SK-MEL-5 (cell line): ENCODE results near the gene MYBPC3. TPM values are rescaled to one million over a fixed set of nuclear protein-coding genes. Genes with fewer than 3 reads are reported as not detected.

Experiments
- DNase-seq: peaks from one replicate; pipeline ENCODE4 v3.0.0-alpha.2; 2016; ENCODE audit warnings: low read depth, low spot score
- in situ Hi-C: cut with HindIII; loops from 2 replicates; pipeline ENCODE4 v1.10.0; 2016; ENCODE audit warnings: low sequenced_read_pairs, high pct_unique_total_duplicates, low pct_unique_long_range_greater_than_20kb
- total RNA-seq: library from RNA; depleted of rRNA; stranded (reverse); fragments of >200 nt; shearing (Covaris generic); gene quantifications from 2 replicates; pipeline ENCODE4 v1.2.3, GENCODE V29; 2014

The MYBPC3 gene
- total RNA-seq, 1 experiment from 2014 or later: not detected

DNA sequence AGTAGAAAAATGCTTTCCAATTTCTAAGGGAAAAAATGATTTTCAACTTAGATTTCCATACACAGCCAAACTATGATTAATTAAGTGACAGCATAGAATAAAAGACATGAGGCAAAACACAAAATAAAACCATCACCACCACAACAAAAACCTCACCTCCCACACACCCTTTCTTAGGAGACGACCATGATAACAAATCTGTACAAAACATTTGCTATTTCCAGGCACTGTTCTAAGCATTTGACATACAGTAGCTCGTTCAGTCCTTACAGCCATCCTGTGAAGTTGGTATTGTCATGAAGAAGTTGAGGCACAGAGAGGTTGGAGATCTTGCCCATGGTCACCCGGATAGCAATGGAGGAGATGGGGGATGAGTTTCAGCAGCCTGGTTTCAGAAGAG is 17.2 kb upstream of the MYBPC3 start:
- in situ Hi-C loops: no loop called here
- DNase-seq: no peak

DNA sequence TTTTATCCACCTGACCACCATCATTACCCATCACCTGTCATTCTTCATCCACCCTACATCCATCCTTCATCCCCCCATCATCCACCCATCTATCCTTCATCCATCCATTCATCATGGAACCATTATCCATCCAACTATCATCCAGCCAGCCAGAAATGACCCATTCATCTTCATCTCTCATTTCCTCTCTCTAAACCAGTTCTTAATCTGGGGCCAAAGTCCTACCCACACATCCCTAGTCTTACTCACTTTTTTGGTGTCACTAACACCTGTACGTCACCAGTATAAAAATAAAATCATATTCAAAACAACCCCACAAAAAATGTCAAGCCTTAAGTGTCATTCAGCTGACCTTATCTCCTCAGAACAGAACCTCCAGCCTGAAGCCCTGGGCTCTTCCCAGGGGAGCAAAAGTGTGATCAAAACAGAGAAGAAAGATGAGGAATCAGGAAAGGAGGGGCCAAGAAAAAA is 13.6 kb upstream of the MYBPC3 start:
- in situ Hi-C loops: no loop called here
- no peak for DNase-seq

DNA sequence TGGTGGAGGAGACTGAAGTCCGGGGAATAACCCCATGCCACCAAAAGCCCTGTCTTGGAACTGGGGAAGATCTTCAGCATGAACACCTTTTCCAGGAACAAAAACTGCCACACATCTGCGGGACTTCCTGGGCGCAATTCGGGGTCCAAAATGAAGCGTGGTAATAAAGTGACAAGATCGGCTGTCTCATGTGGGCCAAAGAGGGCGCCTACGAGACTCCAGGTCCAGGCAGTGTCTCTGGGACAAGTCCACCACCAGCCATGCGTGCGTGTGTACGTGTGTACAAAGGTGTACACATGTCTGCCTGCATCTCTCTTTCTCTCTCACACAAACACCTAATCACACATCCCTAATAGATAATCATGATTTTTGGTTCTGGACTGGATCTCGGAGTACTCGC is 8.9 kb upstream of the MYBPC3 start:
- in situ Hi-C loops: no loop called here
- DNase-seq: no peak

DNA sequence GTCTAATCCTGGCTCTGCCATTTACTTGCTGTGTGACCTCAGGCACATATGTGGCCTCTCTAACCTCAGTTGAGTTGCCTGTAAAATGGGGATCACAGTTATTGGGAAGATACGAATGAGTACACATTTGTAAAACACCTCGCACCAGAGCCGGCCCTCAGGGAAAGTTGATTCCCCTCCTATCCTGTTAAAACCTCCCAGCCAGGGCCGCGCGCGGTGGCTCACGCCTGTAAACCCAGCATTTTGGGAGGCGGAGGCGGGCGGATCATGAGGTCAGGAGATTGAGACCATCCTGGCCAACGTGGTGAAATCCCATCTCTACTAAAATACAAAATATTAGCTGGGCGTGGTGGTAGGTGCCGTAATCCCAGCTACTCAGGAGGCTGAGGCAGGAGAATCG is 7.8 kb upstream of the MYBPC3 start:
- DNase-seq: no peak
- in situ Hi-C loops: no loop called here

DNA sequence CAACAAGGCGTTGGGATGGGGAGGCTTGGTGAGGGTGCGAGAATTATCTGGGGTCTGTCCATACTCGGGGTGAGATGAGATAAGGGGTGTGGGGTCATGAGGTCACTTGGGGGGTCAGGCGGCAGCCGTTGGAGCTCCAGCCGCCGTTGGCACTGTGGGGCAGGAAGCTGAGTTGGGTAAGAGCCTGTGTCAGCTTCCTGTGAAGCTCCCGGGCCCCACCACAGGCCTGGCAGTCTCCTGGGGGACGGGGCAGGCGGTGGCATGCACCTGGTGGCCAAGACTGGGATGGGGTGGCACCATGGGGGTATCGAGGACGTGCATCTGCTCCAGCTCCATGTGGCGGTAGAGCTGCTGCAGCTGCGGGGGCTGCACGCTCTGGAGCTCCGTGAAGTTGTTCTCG is 7.1 kb upstream of the MYBPC3 start:
- no peak for DNase-seq
- in situ Hi-C loops: no loop called here

DNA sequence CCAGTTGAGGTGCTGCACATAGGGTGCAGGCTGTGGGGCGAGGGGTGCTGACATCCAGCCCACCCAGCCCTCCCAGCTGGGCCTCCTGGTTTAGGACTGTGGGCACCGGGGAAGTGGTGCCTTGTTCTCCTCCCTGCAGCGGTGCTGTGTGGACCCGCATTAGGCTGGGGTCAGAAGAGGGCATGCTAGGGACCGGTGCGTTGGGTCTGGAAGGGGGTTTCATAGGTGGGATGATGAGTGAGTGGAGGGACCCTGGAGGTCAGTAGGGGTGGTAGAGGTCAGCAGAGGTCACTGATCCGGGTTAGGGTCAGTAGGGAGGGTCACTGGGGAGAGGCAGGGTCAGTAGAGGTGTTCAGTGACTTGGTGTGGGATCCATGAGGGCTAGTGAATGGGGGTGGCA is 6.7 kb upstream of the MYBPC3 start:
- in situ Hi-C loops: no loop called here
- no peak for DNase-seq

DNA sequence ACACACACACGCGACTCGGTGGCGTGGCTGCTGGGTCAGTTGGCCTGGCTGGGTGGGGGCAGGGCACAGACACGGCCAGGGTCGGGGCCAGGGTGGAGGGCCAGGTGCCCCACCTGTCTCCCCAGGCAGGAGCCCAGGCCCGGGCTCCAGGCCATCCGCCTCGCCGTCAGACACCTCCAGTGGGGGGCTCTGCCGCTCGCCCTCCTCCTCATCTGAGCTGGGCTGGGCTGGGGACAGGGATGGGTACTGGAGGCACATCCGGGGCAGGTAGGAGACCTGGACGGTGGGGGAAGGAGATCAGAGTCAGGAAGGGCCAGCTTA is 6.2 kb upstream of the MYBPC3 start:
- no peak for DNase-seq
- in situ Hi-C loops: no loop called here

DNA sequence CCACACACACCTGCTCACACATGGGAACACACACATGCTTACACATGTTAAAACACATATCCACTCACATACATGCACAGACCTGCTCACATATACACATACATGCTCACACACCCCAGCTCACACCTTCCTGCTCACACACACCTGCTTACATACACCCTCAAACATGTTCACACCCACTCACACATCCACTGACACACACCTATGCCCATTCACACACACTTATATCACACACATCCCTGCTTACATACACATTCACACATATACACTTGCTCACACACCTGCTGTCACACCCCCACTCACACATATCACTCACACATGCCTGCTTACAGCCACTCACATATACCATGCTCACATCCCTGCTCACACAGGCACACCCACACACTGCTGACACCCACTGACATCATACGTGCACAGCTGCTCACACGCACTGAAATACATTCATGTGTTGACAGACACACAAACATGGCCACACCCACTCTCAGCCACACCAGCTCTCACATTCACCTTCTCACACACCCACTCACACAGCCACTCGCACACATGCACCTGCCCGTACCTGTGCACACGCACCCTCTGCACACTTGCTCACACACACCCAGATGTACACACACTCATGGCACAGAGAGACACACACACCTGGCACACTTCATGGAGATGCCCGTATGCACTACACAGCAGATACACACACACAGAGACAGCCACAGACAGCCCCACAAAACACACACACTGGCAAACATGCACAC is 5.7 kb upstream of the MYBPC3 start:
- in situ Hi-C loops: no loop called here
- DNase-seq: no peak

DNA sequence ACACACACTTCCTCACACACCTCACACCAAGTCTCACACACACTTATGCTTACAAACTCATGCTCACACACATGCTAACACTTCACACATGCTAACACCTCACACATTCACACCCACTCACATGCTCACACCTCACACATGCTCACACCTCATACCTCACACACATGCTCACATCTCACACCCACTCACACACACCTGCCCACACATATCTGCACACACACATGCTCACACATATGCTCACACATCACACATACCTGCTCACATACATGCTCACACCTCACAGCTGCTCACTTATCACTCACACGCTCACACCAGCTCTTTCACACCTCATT is 4.5 kb upstream of the MYBPC3 start:
- DNase-seq: no peak
- in situ Hi-C loops: no loop called here

DNA sequence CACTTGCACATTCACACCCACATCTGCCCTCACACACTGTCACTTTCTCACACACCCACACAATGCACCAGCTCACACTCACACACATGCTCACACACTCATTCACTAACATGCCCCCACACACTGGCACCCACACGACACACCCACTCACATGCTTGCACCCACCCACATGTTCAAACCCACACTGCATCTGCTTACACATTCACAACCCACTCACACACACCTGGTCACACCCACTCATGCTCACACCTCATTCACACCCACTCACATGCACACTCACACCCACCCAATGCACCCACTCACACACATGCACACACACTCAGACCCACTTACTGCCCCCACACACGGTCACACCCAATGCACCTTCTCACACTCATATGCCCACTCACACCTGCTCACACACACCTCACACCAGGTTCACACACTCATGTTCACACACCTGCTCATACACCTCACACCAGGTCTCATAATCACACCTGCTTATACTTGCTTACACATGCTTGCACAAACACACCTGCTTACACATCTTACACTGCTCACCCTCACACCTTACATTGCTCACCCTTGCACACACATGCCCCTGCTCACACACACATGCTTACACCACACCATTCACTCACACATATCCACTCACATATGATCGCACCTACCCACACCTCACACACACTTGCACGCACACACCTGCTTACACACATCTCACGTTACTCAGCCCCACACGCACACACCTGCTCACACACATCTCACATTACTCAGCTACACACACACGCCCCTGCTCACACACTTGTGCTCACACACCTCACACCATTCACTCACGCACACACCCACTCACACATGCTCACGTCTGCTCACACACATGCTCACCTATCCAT is 3.9 kb upstream of the MYBPC3 start:
- DNase-seq: no peak
- in situ Hi-C loops: no loop called here

DNA sequence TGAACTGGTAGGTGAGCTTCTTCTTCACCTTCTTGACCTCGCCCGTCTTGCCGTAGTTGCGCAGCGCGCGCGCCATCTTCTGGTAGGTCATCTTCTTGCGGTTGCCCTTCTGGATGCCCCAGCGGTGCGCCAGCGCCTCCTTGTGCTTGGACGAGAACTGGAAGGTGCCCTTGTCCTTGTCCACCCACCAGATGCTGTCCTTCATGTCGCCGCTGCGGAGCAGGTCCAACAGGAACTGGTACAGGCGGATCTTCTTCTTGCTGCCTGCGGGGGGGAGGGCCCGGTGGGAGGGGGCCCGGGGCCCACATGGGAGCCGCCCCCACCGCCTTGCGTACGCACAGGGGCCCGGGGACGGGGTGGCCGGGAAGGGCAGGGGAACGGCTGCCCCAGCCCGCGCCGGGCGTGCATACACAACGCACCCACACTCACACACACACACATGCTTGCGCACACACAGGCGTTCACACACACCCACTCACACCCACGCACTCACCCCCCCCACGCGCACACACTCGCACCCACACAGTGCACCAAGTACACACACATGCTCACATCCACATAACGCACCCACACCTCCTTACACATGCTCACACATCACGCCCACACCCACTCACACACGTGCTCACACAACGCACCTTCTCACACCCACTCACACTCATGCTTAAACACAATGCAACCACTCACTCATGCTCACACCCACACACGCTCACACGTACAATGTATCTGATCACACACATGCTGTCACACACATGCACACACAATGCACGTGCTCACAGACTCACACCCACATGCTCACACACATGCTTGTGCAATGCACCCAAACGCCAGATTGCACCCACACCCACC is 3.0 kb upstream of the MYBPC3 start:
- peak; percentile 96 for DNase-seq
- in situ Hi-C loops: no loop called here

DNA sequence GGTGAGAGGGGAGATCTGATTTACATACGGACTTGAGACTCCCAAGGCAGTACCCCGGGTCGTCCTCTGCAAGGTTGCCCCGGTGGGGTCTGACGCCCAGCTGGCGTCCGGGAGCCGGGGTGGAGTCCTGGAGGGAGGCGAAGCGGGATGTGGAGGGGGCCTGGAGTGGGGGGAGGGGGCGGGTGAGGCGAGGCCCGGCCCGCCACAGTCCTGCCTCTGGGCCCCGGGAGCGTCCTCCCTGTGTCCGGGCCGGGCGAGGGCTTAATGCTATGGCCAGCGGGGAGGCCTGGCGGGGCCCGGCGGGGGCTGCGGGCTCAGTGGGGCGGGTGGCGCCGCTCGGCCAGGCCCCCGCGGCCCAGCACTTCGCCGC is 2.4 kb upstream of the MYBPC3 start:
- no peak for DNase-seq
- in situ Hi-C loops: no loop called here

DNA sequence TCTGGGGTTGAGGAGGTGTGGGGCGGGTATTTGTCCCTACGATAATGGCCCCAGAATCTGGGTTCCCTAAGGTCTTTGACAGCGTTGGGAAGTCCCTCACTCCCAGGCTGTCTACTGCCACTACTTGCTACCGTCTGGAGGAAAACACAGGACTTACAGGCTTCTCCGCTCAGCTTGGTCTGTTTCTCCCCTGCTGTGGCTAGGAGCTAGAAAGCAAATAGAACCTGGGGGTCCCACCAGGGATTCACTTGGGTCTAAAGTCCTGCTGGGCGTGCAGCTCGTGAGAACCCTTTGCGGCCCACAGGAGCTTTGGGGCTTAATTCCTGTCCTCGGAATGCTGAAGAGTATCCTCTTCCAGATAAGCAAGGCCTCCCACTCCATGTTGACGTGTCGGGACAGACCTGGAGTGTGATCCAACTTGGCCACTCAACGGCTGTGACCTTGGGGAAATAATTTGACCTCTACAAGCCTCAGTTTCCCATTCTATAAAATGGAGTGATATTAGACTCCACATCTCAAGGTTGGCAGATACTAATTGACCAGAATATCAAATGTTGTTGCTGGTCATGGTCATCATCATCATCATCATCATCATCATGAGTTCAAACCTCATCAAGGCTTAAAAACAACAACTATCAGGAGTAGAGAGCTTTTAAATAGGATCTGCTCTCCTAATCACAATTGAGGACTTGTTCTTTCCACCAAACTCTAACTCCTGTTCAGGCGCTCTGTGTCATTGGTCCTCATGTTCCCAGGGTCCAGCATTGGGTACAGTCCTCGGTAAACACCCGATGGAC is 1.7 kb upstream of the MYBPC3 start:
- no peak for DNase-seq
- in situ Hi-C loops: no loop called here

DNA sequence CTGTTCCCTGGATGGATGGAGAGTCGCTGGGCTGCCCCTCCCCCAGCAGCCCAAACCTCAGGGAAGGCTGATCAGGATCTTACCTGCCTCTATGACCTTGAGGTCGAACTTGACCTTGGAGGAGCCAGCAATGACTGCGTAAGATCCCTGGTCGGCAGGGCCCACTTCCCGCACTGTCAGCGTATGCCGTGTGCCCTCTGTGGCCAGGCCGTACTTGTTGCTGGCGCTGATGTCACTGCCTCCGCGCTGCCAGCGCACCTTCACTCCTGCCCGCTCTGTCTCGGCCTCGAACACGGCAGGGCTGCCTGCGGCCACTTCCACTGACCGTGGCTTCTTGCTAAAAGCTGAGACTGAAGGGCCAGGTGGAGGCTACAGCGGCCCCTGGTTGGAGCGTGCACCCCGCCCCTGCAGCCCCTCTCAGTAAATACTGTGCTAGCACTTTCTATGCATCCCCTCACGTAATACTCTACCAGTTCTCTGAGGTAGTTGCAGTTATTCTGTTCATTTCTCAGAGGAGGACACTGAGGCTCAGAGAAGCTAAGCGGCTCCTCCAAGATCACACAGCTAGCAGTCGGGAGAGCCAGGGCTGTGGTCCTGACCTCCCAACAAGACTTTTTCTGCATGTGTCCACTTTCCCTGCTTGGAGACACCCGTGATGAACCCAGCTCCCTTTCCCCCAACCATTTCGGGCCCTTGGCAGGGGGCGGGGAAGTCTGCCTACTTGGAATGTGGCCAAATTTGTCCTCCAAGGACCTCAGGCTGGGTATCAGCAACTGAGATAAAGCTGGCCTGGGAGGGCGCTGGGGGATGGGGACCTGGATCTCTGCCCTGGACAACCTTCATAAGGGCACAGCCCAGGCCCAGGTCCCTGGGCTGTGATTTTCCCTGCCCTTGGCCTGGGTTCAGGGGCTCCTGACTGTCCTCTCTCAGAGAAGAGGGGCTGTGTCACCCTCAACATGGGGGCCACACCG is 1.1 kb downstream of the MYBPC3 start:
- in situ Hi-C loops: no loop called here
- no peak for DNase-seq

DNA sequence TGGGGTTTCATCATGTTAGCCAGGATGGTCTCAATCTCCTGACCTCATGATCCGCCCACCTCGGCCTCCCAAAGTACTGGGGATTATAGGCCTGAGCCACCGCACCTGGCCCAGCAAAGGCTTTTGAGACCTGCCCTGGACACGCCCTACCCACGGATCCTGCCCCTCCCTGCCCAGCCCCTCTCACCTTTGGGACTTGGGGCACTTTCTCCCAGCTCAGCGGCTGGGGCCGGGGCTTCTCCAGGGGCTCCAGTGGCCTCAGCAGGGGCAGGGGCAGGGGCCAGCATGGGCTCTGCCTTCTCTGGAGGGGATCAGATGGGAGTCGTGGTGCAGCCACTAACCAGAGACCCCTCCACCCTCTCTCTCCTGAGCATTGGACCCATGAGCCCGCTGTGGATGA is 2.2 kb downstream of the MYBPC3 start:
- no peak for DNase-seq
- in situ Hi-C loops: no loop called here

DNA sequence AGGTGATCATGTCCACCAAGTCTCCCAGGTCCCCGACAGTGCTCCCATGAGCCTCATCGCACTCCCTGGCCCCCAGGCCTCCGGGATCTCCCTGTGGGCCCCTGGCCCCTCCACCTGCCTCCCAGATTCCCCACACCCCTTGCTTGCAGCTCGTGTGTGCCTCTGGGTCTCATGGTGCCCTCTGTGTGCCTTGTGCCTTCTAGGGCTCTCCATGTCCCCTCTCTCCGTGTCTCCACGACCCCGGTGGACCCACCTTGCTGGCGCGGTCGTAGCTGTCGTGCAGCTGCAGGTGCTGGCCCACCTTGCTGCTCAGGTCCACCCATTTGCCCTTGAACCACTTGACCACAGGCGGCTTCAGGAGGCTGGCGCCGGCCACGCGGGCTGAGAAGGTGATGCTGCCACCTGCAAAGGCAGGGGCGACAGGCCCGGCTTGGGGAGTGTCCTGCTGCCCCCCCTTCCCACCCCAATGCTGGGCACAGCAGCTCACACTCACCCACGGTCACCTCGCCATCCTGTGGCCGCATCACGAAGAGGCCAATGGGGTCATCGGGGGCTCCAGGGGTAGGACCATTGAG is 2.9 kb downstream of the MYBPC3 start:
- in situ Hi-C loops: no loop called here
- DNase-seq: no peak
